Measurements from ENCODE around the gene C1QTNF5. TPM values are rescaled to one million over a fixed set of nuclear protein-coding genes. Genes with fewer than 3 reads are reported as not detected.
A peak's percentile ranks its signal among the peaks of the same experiment; 100 is the strongest.

C1QTNF5 gene
- total RNA-seq, 1 donor from 2014 or later, result 47.6 TPM

- intact Hi-C loops (cut with DNase I), result no loop called here
Measured at GRCh38 chr11:119361056-119361787, 20.5 kb upstream of the C1QTNF5 start.

GRCh38 chr11:119359365-119360214, 18.9 kb upstream of the C1QTNF5 start:
- ATAC-seq, result peak; percentile 16
- Histone ChIP-seq H3K27ac (no peak overlapping the region), H3K9me3 (no peaks in the 10 kb centered on the region), H3K4me1 (peaks cover 27% of the 10 kb centered on the region), H3K36me3 (no peaks in the 10 kb centered on the region), H3K4me3 (no peak overlapping the region), H3K27me3 (no peaks in the 10 kb centered on the region)
- intact Hi-C loops (cut with DNase I), result no loop called here
- no peak for DNase-seq
- no peak for TF ChIP-seq CTCF (IDR thresholded peaks at IDR 0.05)

More at GRCh38 chr11:119361056-119361787, 20.5 kb upstream of the C1QTNF5 start:
- peak overlapping the region; percentile 24 for H3K27ac ChIP-seq
- H3K4me3 ChIP-seq, result no peak overlapping the region
- TF ChIP-seq CTCF (IDR thresholded peaks at IDR 0.05), result no peak
- no peaks in the 10 kb centered on the region for H3K9me3 ChIP-seq
- no peaks in the 10 kb centered on the region for H3K27me3 ChIP-seq
- no peaks in the 10 kb centered on the region for H3K36me3 ChIP-seq
- H3K4me1 ChIP-seq, result peaks cover 30% of the 10 kb centered on the region
- DNase-seq (peak; percentile 83), ATAC-seq (peak; percentile 73)

GRCh38 chr11:119357074-119357473, 16.4 kb upstream of the C1QTNF5 start:
- Histone ChIP-seq H3K27me3 (peaks cover under 1% of the 10 kb centered on the region), H3K4me3 (peak overlapping the region; percentile 61), H3K27ac (peak overlapping the region; percentile 79), H3K4me1 (peaks cover 16% of the 10 kb centered on the region), H3K9me3 (no peaks in the 10 kb centered on the region), H3K36me3 (no peaks in the 10 kb centered on the region)
- ATAC-seq (no peak), DNase-seq (no peak)
- no peak for TF ChIP-seq CTCF (IDR thresholded peaks at IDR 0.05)
- intact Hi-C loops (cut with DNase I), result no loop called here

- no peaks in the 10 kb centered on the region for H3K9me3 ChIP-seq
- H3K36me3 ChIP-seq, result no peaks in the 10 kb centered on the region
- DNase-seq (peak; percentile 92), ATAC-seq (peak; percentile 89)
- peaks cover 10% of the 10 kb centered on the region for H3K4me1 ChIP-seq
- TF ChIP-seq CTCF (IDR thresholded peaks at IDR 0.05), result peak; percentile 85
- intact Hi-C loops (cut with DNase I), result no loop called here
- H3K4me3 ChIP-seq, result peak overlapping the region; percentile 61
- H3K27me3 ChIP-seq, result peaks cover 7% of the 10 kb centered on the region
- H3K27ac ChIP-seq, result peak overlapping the region; percentile 79
Measured at GRCh38 chr11:119356349-119357031, 15.8 kb upstream of the C1QTNF5 start.

GRCh38 chr11:119355091-119355843, 14.6 kb upstream of the C1QTNF5 start:
- H3K4me1 ChIP-seq, result no peaks in the 10 kb centered on the region
- no peak overlapping the region for H3K4me3 ChIP-seq
- intact Hi-C loops (cut with DNase I), result no loop called here
- no peak for TF ChIP-seq CTCF (IDR thresholded peaks at IDR 0.05)
- no peak for DNase-seq
- peaks cover 7% of the 10 kb centered on the region for H3K27me3 ChIP-seq
- no peaks in the 10 kb centered on the region for H3K36me3 ChIP-seq
- H3K27ac ChIP-seq, result no peak overlapping the region
- H3K9me3 ChIP-seq, result no peaks in the 10 kb centered on the region
- ATAC-seq, result no peak

All from upper lobe of right lung (tissue), 1 donor.